NCI-H748 treated with DMSO at 0.1 percent for 48 hours (cell line): ENCODE data around the gene IFNAR1.
"Not testable (repeated sequence)": the region's sequence is repeated elsewhere in the genome, so short reads cannot be mapped to it uniquely, and the experiment has no call there.

Source experiments
- DNase-seq: peaks from one replicate; lab custom pipeline; 2025; lab: John Stamatoyannopoulos, UW

IFNAR1 gene

GRCh38 chr21:33308586-33309490 is 15.9 kb upstream of the IFNAR1 start:
- DNase-seq = peak; percentile 8

GRCh38 chr21:33309778-33310177 is 15.0 kb upstream of the IFNAR1 start:
- no peak for DNase-seq

GRCh38 chr21:33312121-33312520 is 12.6 kb upstream of the IFNAR1 start:
- no peak for DNase-seq

- no peak for DNase-seq
These were observed 11.6 kb upstream of the IFNAR1 start for GRCh38 chr21:33313183-33313582.

- no peak for DNase-seq
These were observed 11.2 kb upstream of the IFNAR1 start for GRCh38 chr21:33313611-33314010.

GRCh38 chr21:33314111-33314510 is 10.7 kb upstream of the IFNAR1 start:
- DNase-seq = no peak

GRCh38 chr21:33315946-33316710 is 8.6 kb upstream of the IFNAR1 start:
- DNase-seq = no peak

- no peak for DNase-seq
These were observed 7.6 kb upstream of the IFNAR1 start for GRCh38 chr21:33317145-33317544.

- no peak for DNase-seq
These were observed 6.8 kb upstream of the IFNAR1 start for GRCh38 chr21:33317786-33318486.

- not testable (repeated sequence) for DNase-seq
These were observed 3.8 kb upstream of the IFNAR1 start for GRCh38 chr21:33321005-33321404.

- DNase-seq = not testable (repeated sequence)
These were observed 1.2 kb upstream of the IFNAR1 start for GRCh38 chr21:33323610-33324009.

GRCh38 chr21:33325222-33326067 is 675 bp downstream of the IFNAR1 start:
- DNase-seq = peak; percentile 48

- DNase-seq = no peak
These were observed 2.6 kb downstream of the IFNAR1 start for GRCh38 chr21:33327326-33327725.

- no peak for DNase-seq
These were observed 3.1 kb downstream of the IFNAR1 start for GRCh38 chr21:33327792-33328433.

GRCh38 chr21:33330726-33331125 is 6.0 kb downstream of the IFNAR1 start:
- no peak for DNase-seq

- DNase-seq = no peak
These were observed 7.4 kb downstream of the IFNAR1 start for GRCh38 chr21:33332143-33332542.

- DNase-seq = no peak
These were observed 9.4 kb downstream of the IFNAR1 start for GRCh38 chr21:33334191-33334590.

- DNase-seq = no peak
These were observed 10.1 kb downstream of the IFNAR1 start for GRCh38 chr21:33334824-33335223.

GRCh38 chr21:33339135-33339534 is 14.4 kb downstream of the IFNAR1 start:
- DNase-seq = no peak

- DNase-seq = no peak
These were observed 15.1 kb downstream of the IFNAR1 start for GRCh38 chr21:33339918-33340317.

- DNase-seq = no peak
These were observed 21.0 kb downstream of the IFNAR1 start for GRCh38 chr21:33345751-33346238.
